Spinal cord (tissue), 10 donors: ENCODE results near the gene NETO2. TPM values are rescaled to one million over a fixed set of nuclear protein-coding genes. Genes with fewer than 3 reads are reported as not detected.
"Not testable (repeated sequence)": the region's sequence is repeated elsewhere in the genome, so short reads cannot be mapped to it uniquely, and the experiment has no call there.

ENCODE experiments used
- DNase-seq, 6 donors: peaks; one replicate each; pipeline versions ENCODE4 v3.0.0 to v3.0.0-alpha.2; 2013 to 2015; ENCODE audit warnings: low spot score in 6 of 6, low read depth in 4 of 6
- H3K27ac ChIP-seq: one replicate; pipeline ENCODE4 v1.5.1; 2013; ENCODE audit warnings: low read depth, low read length, control low read depth
- H3K27me3 ChIP-seq: one replicate; pipeline ENCODE4 v1.6.1; 2013; ENCODE audit warnings: low read length; ENCODE audit not compliant: control insufficient read depth, insufficient read depth
- H3K36me3 ChIP-seq: one replicate; pipeline ENCODE4 v1.6.1; 2013; ENCODE audit warnings: low read length; ENCODE audit not compliant: control insufficient read depth, insufficient read depth
- H3K4me1 ChIP-seq: one replicate; pipeline ENCODE4 v1.6.1; 2013; ENCODE audit warnings: low read length; ENCODE audit not compliant: control insufficient read depth, insufficient read depth
- H3K4me3 ChIP-seq: one replicate; pipeline ENCODE4 v1.5.1; 2013; ENCODE audit warnings: low read depth, low read length, control low read depth
- H3K9me3 ChIP-seq: one replicate; pipeline ENCODE4 v1.6.1; 2013; ENCODE audit warnings: low read length; ENCODE audit not compliant: control insufficient read depth, insufficient read depth
- WGBS: methylation state at CpG from one replicate; pipeline ENCODE4 v1.1.5; 2013; ENCODE audit warnings: missing lambda C conversion rate; ENCODE audit not compliant: insufficient coverage; 5-methylcytosine and 5-hydroxymethylcytosine counted together
- polyA plus RNA-seq, 2 donors: library from polyadenylated mRNA; unstranded; fragments of 120-200 nt; gene quantifications; one replicate each; pipeline ENCODE4 v1.2.1, GENCODE V29; 2013; ENCODE audit not compliant: insufficient read length in 2 of 2
- total RNA-seq, 2 donors: library from RNA; depleted of rRNA in 1 of 2; stranded (reverse); fragments of 120-200 nt in 1 of 2; fragments of >200 nt in 1 of 2; gene quantifications; one replicate each; pipeline versions ENCODE4 v1.2.3 to v1.2.4, GENCODE V29; 2013 to 2014
- donor health status: healthy.

The NETO2 gene
- total and polyA plus RNA-seq, 4 donors, result 24.7 to 56.2 (median 48.2) TPM

GRCh38 chr16:47156680-47157215 is 13.0 kb upstream of the NETO2 start:
- H3K9me3 ChIP-seq, result no peaks in the 10 kb centered on the region
- H3K36me3 ChIP-seq, result no peaks in the 10 kb centered on the region
- DNase-seq, result no peak
- no peaks in the 10 kb centered on the region for H3K4me1 ChIP-seq
- H3K27ac ChIP-seq, result no peak overlapping the region
- H3K27me3 ChIP-seq, result no peaks in the 10 kb centered on the region
- no peak overlapping the region for H3K4me3 ChIP-seq
- 73% methylated on average over 2 of the region's 3 CpGs for WGBS

GRCh38 chr16:47152501-47152900 is 8.8 kb upstream of the NETO2 start:
- H3K4me3 ChIP-seq, DNase-seq, H3K27ac ChIP-seq, H3K4me1 ChIP-seq, H3K27me3 ChIP-seq, H3K36me3 ChIP-seq, H3K9me3 ChIP-seq: not testable (repeated sequence)
- 98% methylated on average over 7 of the region's 9 CpGs for WGBS

GRCh38 chr16:47150067-47150466 is 6.3 kb upstream of the NETO2 start:
- no peak for DNase-seq
- H3K4me3 ChIP-seq, result no peak overlapping the region
- 94% methylated on average over 3 of the region's 3 CpGs for whole genome bisulfite sequencing
- H3K27ac ChIP-seq, result no peak overlapping the region
- no peaks in the 10 kb centered on the region for H3K27me3 ChIP-seq
- H3K9me3 ChIP-seq, result no peaks in the 10 kb centered on the region
- no peaks in the 10 kb centered on the region for H3K36me3 ChIP-seq
- H3K4me1 ChIP-seq, result no peaks in the 10 kb centered on the region

- 11% methylated on average over 9 of the region's 10 CpGs for WGBS
- peak in 1 of 6 donors; percentile 6 for DNase-seq
- Histone ChIP-seq H3K36me3 (no peaks in the 10 kb centered on the region), H3K27me3 (no peaks in the 10 kb centered on the region), H3K4me1 (peaks cover 5% of the 10 kb centered on the region), H3K27ac (no peak overlapping the region), H3K4me3 (peak overlapping the region; percentile 32), H3K9me3 (no peaks in the 10 kb centered on the region)
Measured at GRCh38 chr16:47144559-47144877, 773 bp upstream of the NETO2 start.

- Histone ChIP-seq H3K9me3 (no peaks in the 10 kb centered on the region), H3K36me3 (no peaks in the 10 kb centered on the region), H3K27ac (no peak overlapping the region), H3K4me1 (peaks cover 5% of the 10 kb centered on the region), H3K27me3 (no peaks in the 10 kb centered on the region), H3K4me3 (peak overlapping the region; percentile 48)
- DNase-seq, result peak in 5 of 6 donors; percentile 36 to 87 (median 46)
- under 1% methylated on average over 111 of the region's 111 CpGs for WGBS
Measured at GRCh38 chr16:47142821-47143676, 696 bp downstream of the NETO2 start.

GRCh38 chr16:47142486-47142820 is 1.3 kb downstream of the NETO2 start:
- H3K36me3 ChIP-seq, result no peaks in the 10 kb centered on the region
- peak overlapping the region; percentile 48 for H3K4me3 ChIP-seq
- no peaks in the 10 kb centered on the region for H3K27me3 ChIP-seq
- H3K27ac ChIP-seq, result no peak overlapping the region
- no peaks in the 10 kb centered on the region for H3K9me3 ChIP-seq
- WGBS, result no CpG with 5 or more reads among the region's 8 CpGs
- peaks cover 5% of the 10 kb centered on the region for H3K4me1 ChIP-seq
- peak in 4 of 6 donors; percentile 7 to 66 (median 20) for DNase-seq

GRCh38 chr16:47141773-47142485 is 1.8 kb downstream of the NETO2 start:
- Histone ChIP-seq H3K27me3 (no peaks in the 10 kb centered on the region), H3K27ac (no peak overlapping the region), H3K4me3 (peak overlapping the region; percentile 48), H3K36me3 (no peaks in the 10 kb centered on the region), H3K9me3 (no peaks in the 10 kb centered on the region), H3K4me1 (peaks cover 5% of the 10 kb centered on the region)
- 0% methylated on average over 17 of the region's 26 CpGs for WGBS
- peak; percentile 76 to 98 (median 86) for DNase-seq

GRCh38 chr16:47140686-47141085 is 3.1 kb downstream of the NETO2 start:
- Histone ChIP-seq H3K4me1 (peaks cover 5% of the 10 kb centered on the region), H3K9me3 (no peaks in the 10 kb centered on the region), H3K27ac (no peak overlapping the region), H3K36me3 (no peaks in the 10 kb centered on the region), H3K4me3 (no peak overlapping the region), H3K27me3 (no peaks in the 10 kb centered on the region)
- DNase-seq, result no peak
- no CpG with 5 or more reads among the region's 4 CpGs for WGBS

- H3K4me3 ChIP-seq, result no peak overlapping the region
- WGBS, result 80% methylated on average over 1 of the region's 3 CpGs
- no peaks in the 10 kb centered on the region for H3K9me3 ChIP-seq
- H3K4me1 ChIP-seq, result peaks cover 5% of the 10 kb centered on the region
- no peaks in the 10 kb centered on the region for H3K36me3 ChIP-seq
- no peak overlapping the region for H3K27ac ChIP-seq
- DNase-seq, result no peak
- no peaks in the 10 kb centered on the region for H3K27me3 ChIP-seq
Measured at GRCh38 chr16:47139561-47140185, 4.1 kb downstream of the NETO2 start.
